PC-9 (cell line): ENCODE data around the gene KRTAP2-1. TPM values are rescaled to one million over a fixed set of nuclear protein-coding genes. Genes with fewer than 3 reads are reported as not detected.
"Not testable (repeated sequence)": the region's sequence is repeated elsewhere in the genome, so short reads cannot be mapped to it uniquely, and the experiment has no call there.

ENCODE experiments used
- BruUV-seq: library from RNA; stranded (reverse); fragments of 400-500 nt; replicated peaks from 2 replicates; lab custom pipeline; 2021; lab: Mats Ljungman, UMichigan
- CTCF ChIA-PET: fragments of 300-600 bp; sonication (Branson Sonifier 250); formaldehyde crosslinking; loops from one replicate; lab custom pipeline; 2022; ENCODE audit warnings: antibody characterized with exemption; lab: Charles Lee
- POLR2A ChIA-PET: fragments of 300-600 bp; sonication (Branson Sonifier 250); formaldehyde crosslinking; loops from one replicate; lab custom pipeline; 2022; ENCODE audit warnings: antibody characterized with exemption; ENCODE audit not compliant: unreplicated experiment; lab: Charles Lee
- DNase-seq, 2 experiments: peaks; one replicate each; pipeline versions ENCODE4 v3.0.0 to v3.0.0-alpha.2; 2015 to 2022; ENCODE audit warnings: mixed read lengths in 1 of 2
- H2AFZ ChIP-seq: fragments of 200-600 bp; sonication (generic); 2 replicates; pipeline ENCODE4 v1.8.1; 2017; ENCODE audit warnings: antibody characterized with exemption
- H3F3A ChIP-seq: fragments of 200-600 bp; sonication (generic); 2 replicates; pipeline ENCODE4 v1.8.1; 2017; ENCODE audit warnings: antibody characterized with exemption, mild to moderate bottlenecking, low read depth; ENCODE audit not compliant: insufficient read depth
- H3K27ac ChIP-seq: fragments of 200-600 bp; sonication (generic); 2 replicates; pipeline ENCODE4 v1.6.1; 2016; ENCODE audit warnings: mixed run types
- H3K27me3 ChIP-seq: fragments of 200-600 bp; sonication (generic); 2 replicates; pipeline ENCODE4 v1.6.1; 2016; ENCODE audit warnings: low read depth, mixed run types; ENCODE audit not compliant: insufficient read depth
- H3K36me3 ChIP-seq: fragments of 200-600 bp; sonication (generic); 2 replicates; pipeline ENCODE4 v1.6.1; 2016; ENCODE audit warnings: low read depth, mixed run types
- H3K4me1 ChIP-seq: fragments of 200-600 bp; sonication (generic); replicated peaks from 2 replicates; pipeline ENCODE4 v1.6.1; 2016; ENCODE audit warnings: mixed run types; ENCODE audit not compliant: insufficient read depth
- H3K4me2 ChIP-seq: fragments of 200-600 bp; sonication (generic); 2 replicates; pipeline ENCODE4 v1.6.1; 2017; ENCODE audit warnings: mixed run types
- H3K4me3 ChIP-seq: fragments of 200-600 bp; sonication (generic); 2 replicates; pipeline ENCODE4 v1.6.1; 2016; ENCODE audit warnings: mixed run types
- H3K79me2 ChIP-seq: fragments of 200-600 bp; sonication (generic); 2 replicates; pipeline ENCODE4 v1.6.1; 2017; ENCODE audit warnings: low read depth, mixed run types
- H3K9me2 ChIP-seq: fragments of 200-600 bp; sonication (generic); 2 replicates; pipeline ENCODE4 v1.8.1; 2017; ENCODE audit warnings: mild to moderate bottlenecking; ENCODE audit not compliant: insufficient read depth
- H3K9me3 ChIP-seq: fragments of 200-600 bp; sonication (generic); 2 replicates; pipeline ENCODE4 v1.8.1; 2016; ENCODE audit warnings: low read depth; ENCODE audit not compliant: insufficient read depth
- H4K20me1 ChIP-seq: fragments of 200-600 bp; sonication (generic); 2 replicates; pipeline ENCODE4 v1.8.1; 2017; ENCODE audit not compliant: insufficient read depth
- CTCF ChIP-seq: fragments of 200-600 bp; sonication (generic); conservative IDR thresholded peaks from 2 replicates; pipeline ENCODE4 v1.6.1; 2017; ENCODE audit warnings: mixed run types, antibody characterized with exemption, mild to moderate bottlenecking, moderate library complexity
- EZH2 ChIP-seq: fragments of 200-600 bp; sonication (generic); IDR thresholded peaks from 2 replicates; pipeline ENCODE4 v1.8.0; 2017; ENCODE audit warnings: antibody characterized with exemption, low read depth
- intact Hi-C: fragments of 100-400 bp; cut with micrococcal nuclease; formaldehyde crosslinking; loops from one replicate; pipeline ENCODE4 v1.10.0; 2022; ENCODE audit not compliant: unreplicated experiment
- total RNA-seq: library from RNA; stranded (reverse); gene quantifications from 2 replicates; pipeline ENCODE4 v1.2.3, GENCODE V29; 2021

KRTAP2-1 gene
- total RNA-seq, 1 experiment from 2014 or later: not detected

GRCh38 chr17:41048441-41048840 is 1.3 kb upstream of the KRTAP2-1 start:
- Histone ChIP-seq H3K27me3 (no peaks in the 10 kb centered on the region), H3K9me3 (peaks cover 6% of the 10 kb centered on the region; the same call in 1 of the 2 replicates), H4K20me1 (no peaks in the 10 kb centered on the region), H3K36me3 (no peaks in the 10 kb centered on the region), H3F3A (peaks cover 28% of the 10 kb centered on the region), H3K4me1 (peaks cover 33% of the 10 kb centered on the region), H3K4me3 (peak overlapping the region; percentile 33; the same call in 1 of the 2 replicates), H3K9me2 (no peaks in the 10 kb centered on the region), H3K79me2 (no peaks in the 10 kb centered on the region), H3K27ac (peak overlapping the region; percentile 97), H3K4me2 (peak overlapping the region; percentile 74), H2AFZ (no peak overlapping the region)
- TF ChIP-seq CTCF (no peak), EZH2 (no peak)
- ChIA-PET CTCF (no interaction called here), POLR2A (interaction anchor here (0.5 to 0.7 kb wide), 4 partner anchors 24 to 481 kb away, joined by 3 to 4 read pairs (median 3); no protein-coding TSS in a partner anchor)
- intact Hi-C loops: loop anchor here (1.0 to 5.0 kb wide), 2 partner anchors 91 to 133 kb away; no protein-coding TSS in a partner anchor
- DNase-seq: peak; percentile 41 to 95
- BruUV-seq: no TSS peak

GRCh38 chr17:41042953-41043352 is 4.2 kb downstream of the KRTAP2-1 start:
- Histone ChIP-seq H3K4me1 (peaks cover 8% of the 10 kb centered on the region), H2AFZ (no peak overlapping the region), H3K9me2 (no peaks in the 10 kb centered on the region), H3K27me3 (no peaks in the 10 kb centered on the region), H3F3A (peaks cover 7% of the 10 kb centered on the region), H3K4me2 (no peak overlapping the region), H3K9me3 (peaks cover 11% of the 10 kb centered on the region), H3K27ac (no peak overlapping the region), H3K36me3 (no peaks in the 10 kb centered on the region; the same call in 1 of the 2 replicates), H3K4me3 (no peak overlapping the region), H3K79me2 (no peaks in the 10 kb centered on the region), H4K20me1 (no peaks in the 10 kb centered on the region)
- no TSS peak for BruUV-seq
- POLR2A ChIA-PET: no interaction called here
- intact Hi-C loops: no loop called here
- TF ChIP-seq EZH2 (no peak), CTCF (no peak)
- CTCF ChIA-PET: interaction anchor here (0.6 kb wide), 1 partner anchor 252 kb away, joined by 5 read pairs; no protein-coding TSS in a partner anchor
- no peak for DNase-seq

- H3K4me1 ChIP-seq, H3K4me2 ChIP-seq, POLR2A ChIA-PET, BruUV-seq, H2AFZ ChIP-seq, H3K36me3 ChIP-seq, DNase-seq, H3K9me2 ChIP-seq, H3F3A ChIP-seq, CTCF ChIA-PET, H3K27me3 ChIP-seq, H3K27ac ChIP-seq, intact Hi-C loops, H3K4me3 ChIP-seq, H4K20me1 ChIP-seq, H3K79me2 ChIP-seq: not testable (repeated sequence)
- peaks cover 11% of the 10 kb centered on the region for H3K9me3 ChIP-seq
These were observed 6.1 kb downstream of the KRTAP2-1 start, which contains the start of gene KRTAP1-1 for GRCh38 chr17:41040783-41041571. KRTAP1-1 (minus strand) TSS chr17:41041450; CDS start chr17:41041397, 53 bp downstream.
